GM18526 (cell line): ENCODE data around the gene CNNM3.

Source experiments
- POLR2A ChIP-seq: IDR thresholded peaks from 3 replicates; pipeline ENCODE4 v1.6.1; 2011; ENCODE audit not compliant: insufficient read length; ENCODE audit errors: extremely low read depth

Gene CNNM3

GRCh38 chr2:96870626-96871255 lies 54.7 kb downstream of the CNNM3 start:
- no peak for TF ChIP-seq POLR2A

DNA sequence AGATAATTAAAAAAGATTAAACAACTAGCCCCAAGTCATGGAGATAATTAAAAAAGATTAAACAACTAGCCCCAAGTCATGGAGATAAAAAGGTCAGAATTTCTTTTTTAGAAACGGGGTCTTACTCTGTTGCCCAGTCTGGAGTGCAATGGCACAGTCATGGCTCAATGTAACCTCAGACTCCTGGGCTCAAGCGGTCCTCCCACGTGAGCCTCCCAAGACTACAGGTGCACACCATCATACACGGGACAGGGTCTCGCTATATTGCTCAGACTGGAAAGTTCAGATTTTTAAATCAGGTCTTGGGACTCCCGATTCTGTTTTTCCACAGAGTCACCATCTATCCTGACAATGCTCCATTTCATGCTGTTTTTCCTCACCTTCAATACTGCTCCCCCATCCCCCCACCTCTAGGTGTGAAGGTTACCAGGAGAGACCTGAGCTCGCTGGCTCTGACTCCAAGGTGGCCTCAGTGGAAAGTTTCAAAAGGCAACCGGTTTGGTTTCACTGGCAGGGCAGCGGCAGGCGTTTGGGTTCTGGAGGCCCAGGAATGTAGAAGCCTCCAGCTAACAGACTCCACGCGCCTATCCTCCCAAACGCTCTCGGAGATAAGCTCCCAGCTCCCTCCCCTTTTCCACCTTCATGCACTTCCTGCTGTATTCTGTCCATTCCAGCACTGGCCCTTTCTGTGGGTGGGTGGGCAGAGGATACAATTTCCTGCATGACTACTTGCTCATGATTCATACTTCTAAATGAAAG lies 56.7 kb downstream of the CNNM3 start:
- no peak for TF ChIP-seq POLR2A

DNA sequence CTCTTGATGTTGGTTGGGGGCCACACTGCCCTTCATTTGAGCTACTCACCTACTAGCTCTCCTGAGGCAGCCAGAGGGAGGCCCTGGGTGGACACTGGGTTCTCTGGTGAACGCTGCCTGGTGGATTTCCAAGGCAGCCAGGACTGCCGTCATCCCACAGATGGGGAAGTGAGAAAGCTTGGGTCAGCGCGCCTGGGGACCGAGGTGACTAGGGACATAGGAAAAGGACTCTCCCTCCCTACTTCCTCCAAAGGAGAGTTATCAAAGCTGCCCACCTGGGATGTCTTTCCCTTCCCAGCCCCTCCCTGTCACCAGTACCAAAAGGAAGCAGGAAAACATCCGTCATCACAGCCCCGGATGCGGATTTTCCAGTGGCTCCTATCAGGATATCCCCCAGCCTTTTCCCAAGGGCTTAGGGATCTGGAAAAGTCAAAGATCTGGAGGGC lies 57.6 kb downstream of the CNNM3 start:
- no peak for TF ChIP-seq POLR2A

DNA sequence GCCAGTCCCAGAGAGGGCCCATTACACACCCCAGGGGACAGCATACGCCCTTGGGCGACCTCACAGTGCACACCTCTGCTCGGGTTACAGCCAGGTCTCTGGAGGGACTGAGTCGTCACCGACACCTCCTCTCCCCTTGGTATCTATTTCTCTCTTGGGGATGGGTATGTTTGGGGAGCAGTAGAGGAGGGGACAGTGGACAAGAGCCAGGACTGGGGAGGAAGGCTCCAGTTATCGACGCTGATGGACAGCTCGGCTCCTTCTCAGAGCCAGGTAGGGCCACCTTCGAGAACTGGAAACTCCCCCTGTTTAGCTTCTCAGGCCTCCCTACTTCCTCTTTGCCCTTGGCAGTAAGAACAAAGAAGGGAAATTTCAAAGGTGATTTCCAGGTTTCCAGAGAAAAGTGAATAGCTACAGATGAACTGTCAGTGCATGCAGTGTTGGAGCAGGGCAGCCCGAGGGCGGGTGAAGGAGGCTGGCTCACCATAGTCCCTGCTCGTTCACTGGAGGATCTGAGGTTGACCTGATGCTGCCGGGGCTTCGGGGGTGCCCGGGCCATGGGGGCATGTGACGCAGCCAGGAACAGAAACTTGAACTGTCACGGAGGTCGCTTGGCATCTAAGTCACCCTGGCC lies 58.2 kb downstream of the CNNM3 start:
- no peak for TF ChIP-seq POLR2A

- no peak for TF ChIP-seq POLR2A
Measured at GRCh38 chr2:96875498-96876268, 59.6 kb downstream of the CNNM3 start.

DNA sequence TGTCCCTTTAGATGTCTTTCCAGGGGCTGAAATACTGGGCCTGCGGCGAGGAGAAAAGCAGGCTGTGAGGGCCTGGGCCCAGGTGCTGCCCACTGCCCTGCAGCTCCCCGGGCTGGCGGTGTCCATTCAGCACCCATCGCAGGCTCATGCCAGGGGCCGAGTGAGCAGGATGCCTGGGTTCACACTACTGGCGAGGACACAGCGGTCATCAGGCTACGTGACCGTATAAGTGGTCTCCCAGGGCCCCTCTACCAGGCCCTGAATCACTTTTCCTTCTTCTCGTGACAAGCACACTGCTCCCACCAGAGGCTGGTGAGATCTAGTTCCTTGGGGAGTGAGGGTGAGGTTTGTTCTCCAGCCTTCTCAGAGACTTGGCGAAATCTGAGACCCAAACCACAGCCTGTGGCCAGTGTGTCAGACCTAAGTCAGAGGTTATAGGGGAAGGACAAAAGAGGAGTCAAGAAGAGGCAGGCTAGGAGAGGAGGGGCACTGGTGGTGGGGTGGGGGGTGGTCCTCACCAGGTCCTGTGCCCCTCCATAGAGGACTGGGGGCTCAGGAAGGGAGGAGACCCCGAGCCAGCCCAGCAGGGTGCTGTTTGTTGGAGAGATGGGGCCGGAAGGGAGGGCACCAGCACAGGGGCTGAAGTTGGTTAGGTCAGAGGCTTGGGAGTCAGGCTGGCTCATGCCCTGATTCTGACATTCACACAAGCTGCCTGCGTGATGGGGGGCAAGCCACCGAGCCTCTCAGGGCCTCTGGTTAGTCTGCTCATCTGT lies 60.4 kb downstream of the CNNM3 start:
- TF ChIP-seq POLR2A, result no peak

DNA sequence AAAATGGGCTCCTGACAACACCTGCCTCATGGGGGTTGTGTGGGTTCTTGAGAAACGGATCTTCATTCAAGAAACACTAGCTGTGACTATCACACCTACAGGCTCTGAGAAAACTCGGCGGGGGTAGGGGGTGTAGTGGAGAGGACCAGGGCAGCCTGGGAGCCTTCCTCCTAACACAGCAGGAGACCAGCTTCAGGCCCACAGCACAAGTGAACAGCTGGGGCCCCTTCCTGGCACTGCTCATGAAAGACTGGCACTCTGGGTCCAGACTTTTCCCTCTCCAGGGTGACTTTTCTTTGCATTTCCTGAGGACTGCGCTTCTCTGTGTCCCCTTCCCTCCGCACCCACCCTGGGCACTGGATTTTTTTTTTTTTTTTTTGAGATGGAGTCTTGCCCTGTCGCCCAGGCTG lies 61.0 kb downstream of the CNNM3 start:
- TF ChIP-seq POLR2A, result no peak

DNA sequence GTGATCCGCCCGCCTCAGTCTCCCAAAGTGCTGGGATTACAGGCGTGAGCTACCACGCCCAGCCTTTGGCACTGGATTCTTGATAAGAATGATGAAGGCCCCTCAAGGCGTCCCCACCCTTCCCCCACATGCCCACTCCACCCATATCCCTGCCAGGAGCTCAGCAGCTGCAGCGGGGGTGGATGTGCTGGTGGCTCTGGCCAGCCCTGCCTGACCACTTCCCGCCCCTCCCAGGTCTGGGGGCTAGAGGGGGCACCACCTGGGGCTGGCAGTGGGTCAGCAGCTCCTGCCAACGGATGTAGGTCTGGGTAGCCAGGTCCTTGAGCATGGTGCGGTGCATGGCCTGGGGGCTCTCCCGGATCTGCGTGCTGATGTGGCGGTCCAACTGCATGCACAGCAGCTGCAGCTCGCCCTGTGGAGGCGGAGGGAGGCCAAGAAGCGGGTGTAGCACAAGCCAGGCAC lies 61.6 kb downstream of the CNNM3 start:
- TF ChIP-seq POLR2A, result no peak

GRCh38 chr2:96878171-96878570 lies 62.1 kb downstream of the CNNM3 start:
- no peak for TF ChIP-seq POLR2A

GRCh38 chr2:96878796-96879544 lies 62.9 kb downstream of the CNNM3 start:
- no peak for TF ChIP-seq POLR2A

GRCh38 chr2:96879545-96880040 lies 63.5 kb downstream of the CNNM3 start:
- no peak for TF ChIP-seq POLR2A

DNA sequence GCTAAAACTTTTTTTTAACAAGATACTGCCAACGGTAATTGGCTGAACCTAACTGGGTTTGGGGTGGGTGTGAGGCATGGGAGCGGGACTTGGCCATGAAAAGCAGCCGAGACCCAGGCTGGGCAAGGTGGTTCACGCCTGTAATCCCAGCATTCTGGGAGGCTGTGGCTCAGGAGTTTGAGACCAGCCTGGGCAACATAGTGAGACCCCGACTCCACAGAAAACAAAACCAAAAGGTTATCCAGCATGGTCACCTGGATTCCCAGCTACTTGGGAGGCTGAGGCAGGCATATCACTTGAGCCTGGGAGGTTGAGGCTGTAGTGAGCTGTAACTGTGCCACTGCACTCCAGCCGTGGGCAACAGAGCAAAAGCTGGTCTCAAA lies 64.8 kb downstream of the CNNM3 start:
- TF ChIP-seq POLR2A, result no peak

DNA sequence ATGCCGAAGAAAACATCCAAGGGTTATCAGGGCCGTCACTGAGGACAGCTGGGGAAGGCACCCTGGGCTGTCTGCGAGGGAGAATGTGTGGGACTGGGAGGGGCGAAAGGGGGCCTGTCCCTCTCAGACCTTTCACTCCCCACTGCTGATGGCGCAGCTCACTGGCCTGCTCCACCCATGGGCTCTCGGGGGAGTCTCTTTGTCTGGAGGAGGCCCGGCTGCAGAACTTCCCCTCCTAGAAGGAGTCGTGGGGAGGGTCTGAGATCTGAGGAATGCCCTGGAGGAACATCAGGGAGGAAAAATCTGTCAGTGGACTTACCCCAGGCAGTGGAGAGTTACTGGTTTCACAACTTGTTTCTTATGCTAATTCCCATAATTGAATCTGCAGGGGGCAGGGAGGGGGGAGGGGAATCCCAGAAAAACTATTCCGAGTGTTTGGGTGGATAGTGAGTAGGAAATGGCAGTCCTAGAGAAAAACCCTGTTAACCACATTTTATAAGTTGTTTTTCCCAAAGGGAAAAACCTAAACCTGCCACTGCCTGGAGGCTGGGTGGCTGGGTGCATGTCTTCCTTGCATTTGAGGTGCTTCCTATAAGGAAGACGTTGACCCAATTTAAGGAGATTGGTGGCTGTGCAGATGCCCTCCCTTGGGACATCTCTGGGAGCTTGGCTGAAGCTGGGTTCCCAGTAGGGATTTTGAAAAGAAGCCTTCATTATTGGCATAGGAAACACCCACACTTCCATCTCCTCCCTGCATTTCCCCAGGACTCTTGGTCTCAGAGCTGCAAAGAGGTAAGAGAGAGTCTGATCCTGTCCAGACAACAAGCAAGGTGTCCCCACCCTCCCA lies 65.5 kb downstream of the CNNM3 start:
- no peak for TF ChIP-seq POLR2A
